K562 (cell line): ENCODE data around the gene ILKAP.

Experiments
- ELF4 ChIP-seq: fragments of 450-650 bp; formaldehyde crosslinking; IDR thresholded peaks from 2 replicates; pipeline ENCODE4 v1.4.0; 2022; ENCODE audit warnings: missing genetic modification characterization
- EP300 ChIP-seq: IDR thresholded peaks from 2 replicates; pipeline ENCODE4 v1.6.1; 2012; ENCODE audit warnings: low read length, improper control_type of control experiment
- ETV6 ChIP-seq, 3 experiments: fragments of 150-350 bp in 1 of 3; sonication (generic) in 1 of 3; formaldehyde crosslinking in 1 of 3; IDR thresholded peaks; 2 replicates each; pipeline versions ENCODE4 v1.6.1 to v1.8.0; 2014 to 2022; ENCODE audit warnings: borderline replicate concordance in 2 of 3, low read depth in 2 of 3, antibody characterized with exemption in 1 of 3, low read length in 1 of 3, mild to moderate bottlenecking in 1 of 3, missing genetic modification reagents in 1 of 3
- FOXP4 ChIP-seq: sonication (generic); formaldehyde crosslinking; IDR thresholded peaks from 2 replicates; pipeline ENCODE4 v1.8.0; 2022; ENCODE audit warnings: mild to moderate bottlenecking, missing genetic modification reagents, borderline replicate concordance
- POLR2AphosphoS5 ChIP-seq: IDR thresholded peaks from 2 replicates; pipeline ENCODE4 v1.6.1; 2011; ENCODE audit warnings: mild to moderate bottlenecking, low read depth, low read length, moderate library complexity; ENCODE audit not compliant: control insufficient read depth, insufficient read depth
- ZNF24 ChIP-seq: fragments of 450-650 bp; IDR thresholded peaks from 2 replicates; pipeline ENCODE4 v1.6.1; 2016
- ZNF764 ChIP-seq: fragments of 250-450 bp; sonication (Bioruptor Pico); IDR thresholded peaks from 2 replicates; pipeline ENCODE4 v1.4.0; 2020; ENCODE audit warnings: low read depth, mild to moderate bottlenecking, moderate library complexity
- TF ChIP-seq, protein P1 (sequence below): IDR thresholded peaks from 2 replicates; pipeline ENCODE4 v1.6.1; 2014; ENCODE audit warnings: antibody characterized with exemption

GRCh38 chr2:238159071-238159539, 44.4 kb downstream of the ILKAP start:
- no peak for TF ChIP-seq ZNF24
- no peak for TF ChIP-seq ZNF764 (CRISPR knock-in tag)
- TF ChIP-seq EP300 = no peak
- TF ChIP-seq FOXP4 (CRISPR knock-in tag) = no peak
- no peak for TF ChIP-seq POLR2AphosphoS5
- TF ChIP-seq, protein P1, sequence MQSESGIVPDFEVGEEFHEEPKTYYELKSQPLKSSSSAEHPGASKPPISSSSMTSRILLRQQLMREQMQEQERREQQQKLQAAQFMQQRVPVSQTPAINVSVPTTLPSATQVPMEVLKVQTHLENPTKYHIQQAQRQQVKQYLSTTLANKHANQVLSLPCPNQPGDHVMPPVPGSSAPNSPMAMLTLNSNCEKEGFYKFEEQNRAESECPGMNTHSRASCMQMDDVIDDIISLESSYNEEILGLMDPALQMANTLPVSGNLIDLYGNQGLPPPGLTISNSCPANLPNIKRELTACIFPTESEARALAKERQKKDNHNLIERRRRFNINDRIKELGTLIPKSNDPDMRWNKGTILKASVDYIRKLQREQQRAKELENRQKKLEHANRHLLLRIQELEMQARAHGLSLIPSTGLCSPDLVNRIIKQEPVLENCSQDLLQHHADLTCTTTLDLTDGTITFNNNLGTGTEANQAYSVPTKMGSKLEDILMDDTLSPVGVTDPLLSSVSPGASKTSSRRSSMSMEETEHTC = no peak
- no peak for TF ChIP-seq ELF4 (CRISPR knock-in tag)
- no peak for TF ChIP-seq ETV6 (IDR thresholded peaks at IDR 0.05; ENCODE audit: borderline replicate concordance in 1 of 2, low read depth in 2 of 2, low read length in 1 of 2)
- no peak for TF ChIP-seq ETV6 (CRISPR knock-in tag; IDR thresholded peaks at IDR 0.05; ENCODE audit: borderline replicate concordance)
